ENCODE data around the gene ENPP5.

DNA sequence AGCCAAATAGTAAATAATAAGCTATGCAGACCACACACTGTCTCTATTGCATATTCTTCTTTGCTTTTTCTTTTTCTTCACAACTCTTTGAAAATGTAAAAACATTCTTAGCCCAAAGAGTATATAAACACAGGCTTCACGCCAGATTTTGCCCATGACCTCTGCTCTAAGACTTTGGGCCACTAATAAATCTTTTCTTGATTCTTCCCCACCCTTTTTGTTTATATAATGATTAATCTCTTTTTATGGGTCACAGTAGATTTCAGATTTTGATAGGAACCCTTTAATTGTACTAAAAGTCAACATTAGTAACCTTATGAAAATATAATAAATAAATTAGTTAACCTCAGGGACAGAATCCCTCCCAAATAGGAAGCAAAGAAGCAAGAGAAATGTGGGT lies 15.8 kb upstream of the ENPP5 start:
- no peak for TF ChIP-seq WRNIP1 (IDR thresholded peaks at IDR 0.05; ENCODE audit: borderline replicate concordance, low read depth, low read length)
- TF ChIP-seq SP1 (IDR thresholded peaks at IDR 0.05; ENCODE audit: low read depth, low read length) = no peak
- TF ChIP-seq GABPA (IDR thresholded peaks at IDR 0.05; ENCODE audit: low read depth) = no peak
- no peak for TF ChIP-seq EZH2 (IDR thresholded peaks at IDR 0.05; ENCODE audit: borderline replicate concordance, control insufficient read depth, low read depth, low read length)
- no peak for TF ChIP-seq ZZZ3 (IDR thresholded peaks at IDR 0.05; ENCODE audit: control insufficient read depth, insufficient read length, low read depth)
- TF ChIP-seq, protein P1, sequence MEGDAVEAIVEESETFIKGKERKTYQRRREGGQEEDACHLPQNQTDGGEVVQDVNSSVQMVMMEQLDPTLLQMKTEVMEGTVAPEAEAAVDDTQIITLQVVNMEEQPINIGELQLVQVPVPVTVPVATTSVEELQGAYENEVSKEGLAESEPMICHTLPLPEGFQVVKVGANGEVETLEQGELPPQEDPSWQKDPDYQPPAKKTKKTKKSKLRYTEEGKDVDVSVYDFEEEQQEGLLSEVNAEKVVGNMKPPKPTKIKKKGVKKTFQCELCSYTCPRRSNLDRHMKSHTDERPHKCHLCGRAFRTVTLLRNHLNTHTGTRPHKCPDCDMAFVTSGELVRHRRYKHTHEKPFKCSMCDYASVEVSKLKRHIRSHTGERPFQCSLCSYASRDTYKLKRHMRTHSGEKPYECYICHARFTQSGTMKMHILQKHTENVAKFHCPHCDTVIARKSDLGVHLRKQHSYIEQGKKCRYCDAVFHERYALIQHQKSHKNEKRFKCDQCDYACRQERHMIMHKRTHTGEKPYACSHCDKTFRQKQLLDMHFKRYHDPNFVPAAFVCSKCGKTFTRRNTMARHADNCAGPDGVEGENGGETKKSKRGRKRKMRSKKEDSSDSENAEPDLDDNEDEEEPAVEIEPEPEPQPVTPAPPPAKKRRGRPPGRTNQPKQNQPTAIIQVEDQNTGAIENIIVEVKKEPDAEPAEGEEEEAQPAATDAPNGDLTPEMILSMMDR (IDR thresholded peaks at IDR 0.05 in 2 of 3, conservative IDR thresholded peaks at IDR 0.05 in 1 of 3; ENCODE audit: control insufficient read depth in 2 of 3, extremely low read depth in 1 of 3, insufficient read depth in 1 of 3, low read depth in 3 of 3, low read length in 3 of 3) = no peak
- TF ChIP-seq, protein P2, sequence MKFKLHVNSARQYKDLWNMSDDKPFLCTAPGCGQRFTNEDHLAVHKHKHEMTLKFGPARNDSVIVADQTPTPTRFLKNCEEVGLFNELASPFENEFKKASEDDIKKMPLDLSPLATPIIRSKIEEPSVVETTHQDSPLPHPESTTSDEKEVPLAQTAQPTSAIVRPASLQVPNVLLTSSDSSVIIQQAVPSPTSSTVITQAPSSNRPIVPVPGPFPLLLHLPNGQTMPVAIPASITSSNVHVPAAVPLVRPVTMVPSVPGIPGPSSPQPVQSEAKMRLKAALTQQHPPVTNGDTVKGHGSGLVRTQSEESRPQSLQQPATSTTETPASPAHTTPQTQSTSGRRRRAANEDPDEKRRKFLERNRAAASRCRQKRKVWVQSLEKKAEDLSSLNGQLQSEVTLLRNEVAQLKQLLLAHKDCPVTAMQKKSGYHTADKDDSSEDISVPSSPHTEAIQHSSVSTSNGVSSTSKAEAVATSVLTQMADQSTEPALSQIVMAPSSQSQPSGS (IDR thresholded peaks at IDR 0.05; ENCODE audit: low read length) = no peak
- TF ChIP-seq NBN (IDR thresholded peaks at IDR 0.05) = no peak
